ENCODE data around the gene OTULIN.

Gene OTULIN

DNA sequence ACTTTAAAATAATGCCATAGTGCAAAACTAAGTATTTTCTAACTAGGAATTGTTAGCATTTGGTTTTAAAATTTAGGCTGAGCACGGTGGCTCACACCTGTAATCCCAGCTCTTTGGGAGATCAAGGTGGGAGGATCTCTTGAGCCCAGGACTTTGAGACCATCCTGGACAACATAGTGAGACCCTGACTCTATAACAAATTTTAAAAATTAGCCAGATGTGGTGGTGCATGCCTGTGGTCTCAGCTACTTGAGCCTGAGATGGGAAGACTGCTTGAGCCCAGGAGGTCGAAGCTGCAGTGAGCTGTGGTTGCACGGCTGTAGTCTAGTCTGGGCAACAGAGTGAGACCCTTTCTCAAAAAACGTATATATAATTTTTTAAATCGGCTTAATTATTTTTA is 4.9 kb downstream of the OTULIN start:
- DNase-seq, result no peak

DNA sequence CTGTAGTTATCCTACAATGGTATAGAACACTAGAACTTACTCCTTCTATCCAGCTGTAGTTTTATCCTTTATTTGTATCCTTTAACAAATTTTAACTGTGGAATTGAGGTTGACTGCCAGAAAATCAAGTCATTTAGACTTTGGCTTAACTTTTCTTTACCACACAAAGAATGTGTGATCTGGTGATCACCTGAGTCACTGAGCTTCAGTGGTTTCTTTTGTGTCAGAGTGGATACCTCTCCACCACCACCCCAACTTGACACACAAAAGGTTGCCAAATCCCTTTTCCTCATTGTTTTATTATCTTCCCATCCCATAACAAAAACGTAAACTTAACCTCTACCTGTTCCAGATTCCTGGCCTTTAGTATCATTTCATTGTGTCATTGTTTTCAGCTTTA is 5.5 kb downstream of the OTULIN start:
- DNase-seq, result no peak

DNA sequence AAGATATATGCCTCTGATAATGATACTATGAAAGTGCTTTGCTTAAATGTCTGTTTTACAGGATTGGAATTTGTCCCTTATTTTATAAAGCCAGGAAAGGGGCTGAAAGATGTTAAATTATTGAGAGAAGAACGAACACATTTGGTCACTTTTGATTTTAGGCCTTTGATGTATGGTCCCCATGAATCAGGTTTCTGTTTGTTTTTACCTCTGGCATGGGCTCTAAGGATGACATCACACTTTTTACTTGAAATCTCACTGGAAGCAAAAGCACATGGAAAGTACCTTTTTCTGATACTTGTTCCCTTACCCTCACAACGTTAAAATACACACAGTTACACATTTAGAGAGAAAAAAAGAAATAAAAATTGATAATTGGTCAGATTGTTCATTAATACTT is 6.9 kb downstream of the OTULIN start:
- no peak for DNase-seq

DNA sequence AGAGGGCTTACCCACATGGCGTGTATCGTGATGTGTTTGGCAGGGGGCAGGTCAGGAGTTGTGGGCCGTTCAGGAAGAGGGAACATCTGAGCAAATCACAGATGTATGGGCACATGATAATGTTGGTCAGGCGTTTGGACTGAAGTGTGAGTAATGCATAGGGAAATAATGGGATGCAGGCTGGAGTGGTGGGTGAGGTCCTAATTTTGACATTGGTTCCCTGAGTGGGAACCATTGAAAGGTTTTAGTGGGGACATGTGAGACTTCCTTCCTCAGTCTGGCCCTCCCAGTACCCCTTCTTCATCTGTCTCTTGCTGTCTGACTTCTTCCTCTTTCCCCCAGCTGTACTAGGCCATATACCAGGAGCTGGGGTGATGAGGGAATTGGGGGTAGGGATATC is 7.6 kb downstream of the OTULIN start:
- DNase-seq, result no peak

GRCh38 chr5:14672484-14673394 is 8.2 kb downstream of the OTULIN start:
- no peak for DNase-seq

GRCh38 chr5:14673443-14673842 is 8.9 kb downstream of the OTULIN start:
- DNase-seq, result no peak

DNA sequence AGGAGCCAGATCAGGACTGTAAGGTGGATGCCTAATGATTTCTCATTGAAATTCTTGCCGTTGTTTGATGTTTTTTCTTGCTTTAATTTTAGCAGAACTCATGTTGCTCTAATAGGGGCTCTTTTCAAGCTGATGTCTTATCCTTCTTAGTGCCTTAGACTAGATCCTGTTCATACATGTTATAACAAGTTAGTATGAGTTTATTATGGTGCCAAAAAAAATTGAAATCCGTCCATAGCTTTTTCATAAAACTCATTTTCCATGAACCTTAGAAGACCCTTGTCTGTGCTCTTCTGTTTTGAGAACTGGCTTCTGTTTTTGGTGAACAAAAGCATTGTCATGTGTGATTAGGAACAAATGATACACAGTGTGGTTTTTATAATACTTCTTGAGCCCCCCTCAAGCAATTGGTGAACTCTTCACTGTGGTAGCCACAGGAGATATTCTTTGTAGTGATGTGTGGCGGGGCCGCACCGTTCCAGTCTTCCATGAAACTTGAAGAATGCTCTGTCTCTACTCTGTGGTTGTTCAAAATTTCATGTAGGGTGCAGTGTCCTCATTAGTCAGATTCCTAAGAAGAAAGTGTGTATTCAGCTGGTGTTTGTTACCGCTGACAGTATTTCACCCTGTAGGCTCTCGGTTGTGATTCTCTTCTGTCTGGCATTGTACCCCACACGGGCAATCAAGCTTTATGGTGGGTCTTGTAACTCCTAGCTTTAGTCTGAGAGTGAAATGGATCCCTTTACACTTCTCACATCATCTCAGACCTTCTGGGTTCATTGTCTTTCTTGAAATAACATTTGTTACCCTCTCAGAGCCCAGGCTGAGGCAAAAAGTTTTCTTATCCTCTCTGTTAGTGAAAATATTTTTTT is 10.7 kb downstream of the OTULIN start:
- DNase-seq, result no peak

GRCh38 chr5:14675865-14676300 is 11.4 kb downstream of the OTULIN start:
- DNase-seq, result peak; percentile 75

GRCh38 chr5:14676320-14676719 is 11.8 kb downstream of the OTULIN start:
- DNase-seq, result no peak

GRCh38 chr5:14678773-14679334 is 14.3 kb downstream of the OTULIN start:
- no peak for DNase-seq

GRCh38 chr5:14679595-14679994 is 15.1 kb downstream of the OTULIN start:
- DNase-seq, result no peak

DNA sequence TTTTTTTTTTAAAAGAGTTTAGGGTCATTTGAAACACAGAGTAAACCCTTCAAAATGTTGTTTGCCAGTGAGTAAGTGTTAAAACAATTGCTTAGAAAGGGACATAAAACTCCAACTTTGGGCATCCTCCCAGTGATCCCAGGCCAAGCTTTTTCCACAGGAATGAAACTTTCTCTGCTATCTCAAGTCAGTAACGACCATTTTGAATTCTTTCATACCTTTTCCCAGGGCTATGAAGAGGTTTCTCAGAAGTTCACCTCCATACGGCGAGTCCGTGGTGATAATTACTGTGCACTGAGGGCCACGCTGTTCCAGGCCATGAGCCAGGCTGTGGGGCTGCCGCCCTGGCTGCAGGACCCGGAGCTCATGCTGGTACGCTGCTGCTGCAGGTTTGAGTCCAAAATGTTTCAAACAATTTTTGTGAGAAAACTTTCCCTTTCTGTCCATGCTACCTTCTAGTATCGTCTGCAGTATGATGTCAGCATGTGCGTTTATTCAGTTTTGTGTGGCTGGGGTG is 16.8 kb downstream of the OTULIN start:
- no peak for DNase-seq

- no peak for DNase-seq
Measured at GRCh38 chr5:14683906-14684455, 19.5 kb downstream of the OTULIN start.

GRCh38 chr5:14684757-14685156 is 20.2 kb downstream of the OTULIN start:
- DNase-seq, result no peak

DNA sequence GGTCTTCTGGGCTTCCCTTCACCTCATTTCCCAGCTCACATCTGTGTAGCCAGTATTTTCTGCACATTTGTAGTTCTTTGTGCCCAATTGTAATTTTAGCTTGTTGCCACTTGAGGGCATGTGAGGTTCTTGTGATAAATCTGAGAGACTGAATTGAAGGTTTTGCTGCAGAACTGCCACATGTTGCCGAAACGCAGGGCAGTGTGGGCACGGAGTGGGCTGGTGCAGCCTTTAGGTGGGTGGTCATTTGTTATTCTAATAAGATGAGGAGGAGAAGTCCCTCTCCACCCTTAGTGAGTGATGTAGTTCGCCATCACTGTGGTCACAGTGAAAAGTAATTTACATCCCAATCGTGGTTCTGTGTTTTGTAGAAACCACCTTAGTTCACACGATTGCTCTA is 21.2 kb downstream of the OTULIN start:
- peak; percentile 12 for DNase-seq

DNA sequence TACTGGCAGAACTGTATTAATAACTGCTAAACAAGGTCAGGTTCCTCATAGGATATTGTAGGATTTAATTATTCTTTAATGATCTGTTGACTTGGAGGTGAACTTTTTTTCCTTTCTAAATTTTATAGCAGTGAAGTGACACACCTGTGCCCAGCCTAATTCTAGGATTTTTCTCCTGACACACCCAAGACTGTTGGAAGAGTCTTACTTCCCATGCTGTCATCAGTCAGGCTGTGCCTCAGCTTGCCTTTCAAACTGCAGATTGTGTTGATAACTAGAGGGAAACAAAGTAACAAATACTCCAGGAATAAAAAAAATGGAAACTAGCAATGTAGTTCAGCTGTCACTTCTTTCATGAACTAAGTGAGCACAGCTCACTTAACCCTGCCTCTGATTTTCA is 22.0 kb downstream of the OTULIN start:
- DNase-seq, result no peak

- DNase-seq, result no peak
Measured at GRCh38 chr5:14687023-14687665, 22.6 kb downstream of the OTULIN start.

- no peak for DNase-seq
Measured at GRCh38 chr5:14693070-14693469, 28.6 kb downstream of the OTULIN start.

DNA sequence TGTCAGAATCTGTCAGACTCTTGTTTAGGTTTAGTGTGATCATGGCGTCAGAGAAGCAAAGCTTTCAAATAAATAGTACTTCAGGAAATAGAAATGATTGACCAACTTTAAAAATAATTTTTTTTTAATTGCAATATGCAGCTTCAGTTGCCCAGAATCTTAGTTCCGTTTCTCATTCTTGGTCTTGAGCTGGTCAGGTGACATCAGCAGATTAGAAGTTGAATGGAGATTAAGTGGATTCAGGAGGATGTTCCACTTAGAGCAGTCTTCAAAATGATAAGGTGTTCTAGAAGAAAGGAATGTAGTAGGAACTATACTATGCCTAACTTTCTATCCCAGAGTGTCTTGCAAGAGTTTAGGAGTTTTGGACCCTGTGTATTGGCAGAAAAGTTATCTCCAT is 30.6 kb downstream of the OTULIN start:
- DNase-seq, result no peak

- no peak for DNase-seq
Measured at GRCh38 chr5:14696057-14696456, 31.5 kb downstream of the OTULIN start.

- DNase-seq, result no peak
Measured at GRCh38 chr5:14696851-14697250, 32.3 kb downstream of the OTULIN start.

GRCh38 chr5:14698495-14698894 is 34.0 kb downstream of the OTULIN start:
- no peak for DNase-seq
